Activated CD8-positive, alpha-beta memory T cell treated with anti-CD3 and anti-CD28 coated beads, Interleukin-2, amount 10 ng/mL, durations not matched to agents 7 days and 5 days (primary cell): ENCODE data around the gene CPEB4. TPM values are rescaled to one million over a fixed set of nuclear protein-coding genes. Genes with fewer than 3 reads are reported as not detected.

Experiments used
- ATAC-seq: fragments of 150-1000 bp; cut with Tn5 transposase; one replicate; pipeline ENCODE4 v1.10.0; 2021; ENCODE audit warnings: moderate library complexity
- CTCF ChIA-PET: fragments of 350-600 bp; sonication (Branson Sonifier 250); formaldehyde crosslinking; loops from one replicate; lab custom pipeline; 2021; ENCODE audit warnings: antibody characterized with exemption; lab: Charles Lee
- DNase-seq: peaks from one replicate; pipeline ENCODE4 v3.0.0-alpha.2; 2020
- H3K27ac Mint-ChIP-seq: one replicate; pipeline ENCODE4 v1.8.0; 2021; ENCODE audit warnings: mild to moderate bottlenecking, mixed read lengths
- H3K27me3 Mint-ChIP-seq: one replicate; pipeline ENCODE4 v1.8.0; 2021; ENCODE audit warnings: mixed read lengths
- H3K36me3 Mint-ChIP-seq: one replicate; pipeline ENCODE4 v1.8.0; 2021; ENCODE audit warnings: mild to moderate bottlenecking, mixed read lengths
- H3K4me1 Mint-ChIP-seq: one replicate; pipeline ENCODE4 v1.8.0; 2021; ENCODE audit warnings: mixed read lengths
- H3K4me3 Mint-ChIP-seq: one replicate; pipeline ENCODE4 v1.8.0; 2021; ENCODE audit warnings: mild to moderate bottlenecking, moderate library complexity, mixed read lengths
- H3K9me3 Mint-ChIP-seq: one replicate; pipeline ENCODE4 v1.8.0; 2022; ENCODE audit warnings: low read depth, mixed read lengths
- total RNA-seq, 2 experiments: library from RNA; stranded (reverse); gene quantifications; one replicate each; pipeline ENCODE4 v1.2.3, GENCODE V29; 2021

CPEB4 gene
- total RNA-seq, 2 experiments from 2014 or later: 12.5 to 15.8 TPM

DNA sequence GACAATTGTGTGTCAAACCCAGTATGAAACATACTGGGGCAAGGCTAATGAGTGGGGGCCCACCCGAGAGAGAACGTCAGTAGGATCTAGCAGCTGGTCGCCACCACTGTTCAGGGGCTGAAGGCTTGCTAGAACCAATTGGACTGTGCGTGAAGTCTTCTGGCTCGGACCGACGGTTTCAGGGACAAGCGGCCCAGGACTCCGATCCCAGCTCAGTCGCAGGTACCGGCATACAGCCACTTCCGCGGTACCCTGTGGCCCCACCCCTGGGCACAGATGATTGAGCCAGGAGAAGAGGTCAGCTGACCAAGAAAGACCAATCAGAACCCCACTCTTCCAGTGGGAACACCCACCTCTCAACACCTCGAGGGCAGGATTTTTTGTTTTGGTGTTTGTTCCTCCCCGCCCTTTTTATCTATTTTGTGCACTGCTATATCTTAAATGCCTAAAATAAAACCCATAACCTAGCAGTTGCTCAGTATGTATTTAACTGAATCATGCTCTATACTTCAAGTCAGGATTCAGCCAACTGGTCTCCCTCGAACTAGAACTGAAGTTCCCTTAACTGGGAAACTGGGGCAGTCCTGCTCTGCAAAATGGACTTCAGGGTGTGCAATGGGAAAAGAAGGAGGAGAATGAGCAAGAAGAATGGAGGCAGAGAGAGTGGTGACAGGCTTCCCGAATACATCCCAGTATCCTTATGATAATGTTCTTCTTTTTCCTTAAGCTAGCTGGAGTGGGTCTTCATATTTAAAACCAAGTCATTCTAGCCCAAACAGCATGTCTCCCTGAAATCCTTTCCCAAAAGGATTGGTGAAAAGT, 21.1 kb upstream of the CPEB4 start:
- Mint-ChIP-seq H3K4me1 (no peaks in the 10 kb centered on the region), H3K36me3 (no peaks in the 10 kb centered on the region), H3K27me3 (no peaks in the 10 kb centered on the region), H3K27ac (no peak overlapping the region), H3K9me3 (no peaks in the 10 kb centered on the region), H3K4me3 (no peak overlapping the region)
- no peak for ATAC-seq
- CTCF ChIA-PET: interaction anchor here (0.6 kb wide), 1 partner anchor 1820 kb away, joined by 3 read pairs; no protein-coding TSS in a partner anchor
- no peak for DNase-seq

DNA sequence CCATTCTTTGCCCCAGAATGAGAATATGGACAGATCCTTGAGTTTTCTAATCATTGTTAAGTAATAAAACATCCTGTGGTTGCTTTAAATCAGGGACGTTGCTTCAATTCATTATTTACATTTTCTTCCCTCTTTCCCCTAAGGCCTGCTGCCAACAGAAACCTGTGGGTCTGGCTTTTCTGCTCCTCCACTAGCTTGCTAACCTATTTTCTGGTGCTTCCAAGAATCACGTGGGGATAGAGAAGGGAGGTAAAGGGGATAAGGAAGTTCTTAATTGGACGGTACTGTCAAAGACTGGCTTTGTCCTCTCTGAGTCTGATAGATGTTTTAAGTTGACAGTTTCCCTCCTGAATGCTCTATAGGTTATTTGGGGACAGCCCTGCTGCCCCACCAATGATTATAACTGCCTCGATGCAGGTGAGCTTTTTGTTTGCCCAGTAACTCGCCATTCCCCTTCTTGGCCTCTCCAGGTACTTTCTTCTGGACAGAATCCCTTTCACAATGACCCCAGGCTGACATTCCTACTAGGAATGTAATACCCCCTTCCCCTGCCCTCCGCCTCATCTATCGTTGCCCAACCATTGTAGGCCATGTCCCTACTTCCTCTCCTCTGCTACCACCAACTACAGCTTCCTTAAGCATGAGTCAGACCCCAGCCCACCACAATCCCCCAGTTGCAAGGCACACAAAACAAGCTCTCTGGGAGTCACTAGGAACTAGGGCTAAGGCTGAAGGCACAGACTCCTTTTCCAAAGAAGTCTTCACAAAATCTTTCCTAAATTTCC, 19.9 kb upstream of the CPEB4 start:
- Mint-ChIP-seq H3K4me1 (no peaks in the 10 kb centered on the region), H3K4me3 (no peak overlapping the region), H3K36me3 (no peaks in the 10 kb centered on the region), H3K27me3 (no peaks in the 10 kb centered on the region), H3K27ac (no peak overlapping the region), H3K9me3 (no peaks in the 10 kb centered on the region)
- DNase-seq (no peak), ATAC-seq (no peak)
- CTCF ChIA-PET: no interaction called here

DNA sequence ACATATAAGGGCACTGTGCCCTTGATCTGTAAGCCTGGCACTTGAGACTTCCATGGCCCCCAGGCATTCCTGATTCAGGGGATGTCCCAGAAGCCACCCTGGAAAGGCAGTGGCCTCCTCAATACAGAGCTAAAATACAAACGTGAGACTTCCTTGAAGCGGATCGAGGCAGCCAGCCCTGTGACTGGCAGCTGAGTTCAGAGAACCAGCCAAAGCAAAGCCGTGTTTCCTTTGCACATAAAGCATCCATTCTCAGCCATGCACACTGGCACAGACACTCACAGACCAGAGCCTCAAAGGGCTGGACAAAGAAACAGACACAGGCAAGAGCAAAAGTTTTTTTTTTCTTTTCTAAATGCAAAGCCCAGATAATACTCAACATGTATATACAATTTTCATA, 18.8 kb upstream of the CPEB4 start:
- ATAC-seq: no peak
- Mint-ChIP-seq H3K4me1 (no peaks in the 10 kb centered on the region), H3K27ac (no peak overlapping the region), H3K9me3 (no peaks in the 10 kb centered on the region), H3K27me3 (no peaks in the 10 kb centered on the region), H3K4me3 (no peak overlapping the region), H3K36me3 (no peaks in the 10 kb centered on the region)
- CTCF ChIA-PET: no interaction called here
- no peak for DNase-seq

DNA sequence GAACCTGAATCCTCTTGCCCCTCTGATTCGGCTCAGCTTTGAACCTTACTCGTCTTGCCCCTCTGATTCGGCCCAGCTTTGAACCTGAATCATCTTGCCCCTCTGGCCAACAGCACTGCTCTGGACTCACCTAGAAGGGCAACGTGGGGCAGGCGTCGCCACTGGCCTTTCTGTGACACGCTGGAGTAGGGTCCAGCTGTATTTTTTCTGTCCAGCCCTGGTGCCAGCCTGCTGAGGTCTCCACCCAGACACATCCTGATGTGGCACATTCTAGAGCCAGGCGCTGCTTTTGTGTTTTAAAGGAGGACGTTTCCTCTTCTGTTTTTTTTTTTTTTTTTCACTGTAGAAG, 15.2 kb upstream of the CPEB4 start:
- no peaks in the 10 kb centered on the region for H3K36me3 Mint-ChIP-seq
- no peaks in the 10 kb centered on the region for H3K9me3 Mint-ChIP-seq
- H3K27ac Mint-ChIP-seq: no peak overlapping the region
- ATAC-seq (no peak), DNase-seq (peak; percentile 16)
- H3K4me1 Mint-ChIP-seq: no peaks in the 10 kb centered on the region
- no peak overlapping the region for H3K4me3 Mint-ChIP-seq
- CTCF ChIA-PET: no interaction called here
- no peaks in the 10 kb centered on the region for H3K27me3 Mint-ChIP-seq

DNA sequence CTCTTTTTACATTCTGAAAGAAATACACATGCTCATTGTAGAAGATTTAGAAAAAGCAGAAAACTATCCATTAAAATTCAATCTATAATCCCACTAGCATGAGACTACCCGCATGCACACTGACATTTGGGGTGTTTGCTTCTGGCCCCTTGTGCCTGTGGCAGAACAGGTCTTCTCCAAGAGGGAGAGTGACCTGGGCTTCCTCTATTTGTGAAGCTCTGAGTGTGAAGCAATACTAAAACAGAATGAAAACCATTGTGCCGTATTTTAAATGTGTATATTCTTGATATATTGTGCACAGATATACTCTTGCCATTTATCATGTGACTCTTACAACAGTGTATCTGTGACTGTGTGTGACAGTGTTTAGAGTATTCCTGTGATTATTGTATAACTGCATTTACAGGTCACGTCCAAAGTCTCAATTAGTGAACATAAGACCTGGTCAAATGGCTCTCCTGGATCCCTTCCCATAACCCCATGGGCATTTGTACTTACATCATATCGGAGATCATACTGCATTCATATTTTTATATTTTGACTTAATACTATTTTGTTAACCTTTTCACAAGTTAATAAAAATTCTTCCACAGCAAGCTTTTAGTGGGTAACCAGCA, 14.7 kb upstream of the CPEB4 start:
- CTCF ChIA-PET: no interaction called here
- Mint-ChIP-seq H3K27ac (no peak overlapping the region), H3K9me3 (no peaks in the 10 kb centered on the region), H3K36me3 (no peaks in the 10 kb centered on the region), H3K4me3 (no peak overlapping the region), H3K27me3 (no peaks in the 10 kb centered on the region), H3K4me1 (no peaks in the 10 kb centered on the region)
- ATAC-seq: no peak
- DNase-seq: peak; percentile 5

DNA sequence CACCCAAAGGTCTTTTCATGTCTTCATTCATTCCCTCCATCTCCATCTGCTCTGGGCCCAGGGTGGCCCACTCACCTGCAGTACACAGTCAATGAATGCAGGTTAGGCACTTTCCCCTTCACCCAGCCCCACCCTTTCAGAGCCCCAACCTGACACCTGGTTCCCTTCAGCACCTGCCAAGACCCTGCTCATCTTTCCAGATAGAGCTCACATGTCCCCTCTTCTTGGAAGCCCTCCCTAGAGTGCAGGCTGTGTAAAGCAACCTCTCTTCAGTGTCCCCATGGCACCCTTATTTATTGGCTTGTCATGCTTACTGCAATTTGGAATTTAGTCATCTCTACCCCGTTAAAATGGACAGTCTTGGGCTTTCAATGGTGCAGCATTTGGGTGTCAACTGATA, 13.0 kb upstream of the CPEB4 start:
- H3K4me3 Mint-ChIP-seq: no peak overlapping the region
- no peak overlapping the region for H3K27ac Mint-ChIP-seq
- H3K4me1 Mint-ChIP-seq: no peaks in the 10 kb centered on the region
- no peaks in the 10 kb centered on the region for H3K9me3 Mint-ChIP-seq
- ATAC-seq (no peak), DNase-seq (peak; percentile 21)
- no peaks in the 10 kb centered on the region for H3K27me3 Mint-ChIP-seq
- no peaks in the 10 kb centered on the region for H3K36me3 Mint-ChIP-seq
- CTCF ChIA-PET: no interaction called here

DNA sequence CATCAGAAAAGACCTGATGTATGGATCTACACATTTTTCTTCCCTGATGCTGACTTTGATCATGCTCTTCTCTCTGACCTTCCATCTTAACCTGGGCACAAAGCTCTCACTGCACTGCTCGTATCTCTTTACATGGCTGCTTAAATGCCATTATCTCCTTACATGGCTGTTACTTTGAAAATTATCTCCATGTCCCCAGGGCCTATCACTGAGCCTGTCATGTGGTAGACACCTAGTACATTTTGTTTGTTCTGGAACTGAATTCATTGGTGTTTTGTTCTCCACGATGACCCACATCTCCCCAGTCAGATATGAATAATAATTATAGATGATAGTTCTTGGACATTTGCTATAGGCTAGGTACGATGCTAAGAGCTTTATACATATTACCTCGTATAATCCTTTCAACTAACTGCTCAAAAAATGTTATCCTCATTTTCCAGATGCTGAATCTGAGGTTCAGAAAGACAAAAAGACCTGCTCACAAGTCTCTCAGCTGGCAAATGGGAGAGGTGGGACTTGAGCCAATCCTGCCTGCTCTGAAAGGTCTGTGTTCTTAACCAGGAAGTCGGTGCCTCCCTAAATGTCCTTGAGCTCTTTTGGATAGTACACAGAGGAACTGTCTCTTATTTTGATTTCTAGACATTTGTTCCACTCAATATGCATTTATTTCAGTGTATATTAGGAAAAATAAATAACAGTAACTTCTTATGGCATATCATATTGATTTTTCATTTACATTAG, 9.8 kb upstream of the CPEB4 start:
- ATAC-seq (no peak), DNase-seq (no peak)
- H3K27me3 Mint-ChIP-seq: no peaks in the 10 kb centered on the region
- H3K27ac Mint-ChIP-seq: no peak overlapping the region
- no peak overlapping the region for H3K4me3 Mint-ChIP-seq
- peaks cover 10% of the 10 kb centered on the region for H3K4me1 Mint-ChIP-seq
- peaks cover 5% of the 10 kb centered on the region for H3K9me3 Mint-ChIP-seq
- CTCF ChIA-PET: interaction anchor here (1.3 kb wide), 1 partner anchor 10 kb away, joined by 3 read pairs; the partner anchor contains the start of gene CPEB4
- H3K36me3 Mint-ChIP-seq: peaks cover 9% of the 10 kb centered on the region

DNA sequence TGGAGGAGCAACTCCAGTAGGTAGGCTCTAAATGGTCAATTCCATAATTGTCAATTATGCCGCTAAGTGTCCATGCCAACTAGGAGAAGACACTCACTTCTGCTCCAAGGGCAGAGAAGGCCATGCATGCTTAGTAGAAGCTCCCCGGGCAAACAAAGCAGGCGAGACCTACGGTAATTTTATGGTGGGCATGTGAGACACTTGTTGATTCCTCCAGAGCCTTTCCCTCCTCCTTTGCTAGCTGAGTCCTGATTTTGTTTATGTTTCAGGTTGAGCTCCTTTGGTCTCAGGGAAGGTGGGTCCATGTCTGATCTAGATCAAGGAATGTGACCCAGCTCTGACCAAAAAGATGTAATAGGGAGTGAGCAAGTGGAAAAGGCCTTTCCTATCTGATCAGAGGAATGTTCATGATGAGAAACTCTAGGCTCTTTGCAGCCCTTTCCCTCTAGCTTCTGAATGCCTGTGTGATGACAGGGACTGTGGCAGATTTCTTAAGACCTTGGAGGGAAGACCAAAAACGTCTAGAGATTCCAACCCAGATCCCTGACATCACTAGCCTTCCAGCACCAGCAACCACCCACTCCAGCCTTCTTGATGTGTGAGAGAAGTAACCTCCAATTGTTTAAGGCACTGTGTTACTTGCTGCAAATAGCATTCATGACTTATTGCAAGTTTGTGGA, 7.7 kb upstream of the CPEB4 start:
- Mint-ChIP-seq H3K27me3 (no peaks in the 10 kb centered on the region), H3K36me3 (peaks cover 18% of the 10 kb centered on the region), H3K27ac (no peak overlapping the region), H3K9me3 (peaks cover 12% of the 10 kb centered on the region), H3K4me1 (peaks cover 29% of the 10 kb centered on the region), H3K4me3 (no peak overlapping the region)
- CTCF ChIA-PET: no interaction called here
- ATAC-seq: no peak
- no peak for DNase-seq

DNA sequence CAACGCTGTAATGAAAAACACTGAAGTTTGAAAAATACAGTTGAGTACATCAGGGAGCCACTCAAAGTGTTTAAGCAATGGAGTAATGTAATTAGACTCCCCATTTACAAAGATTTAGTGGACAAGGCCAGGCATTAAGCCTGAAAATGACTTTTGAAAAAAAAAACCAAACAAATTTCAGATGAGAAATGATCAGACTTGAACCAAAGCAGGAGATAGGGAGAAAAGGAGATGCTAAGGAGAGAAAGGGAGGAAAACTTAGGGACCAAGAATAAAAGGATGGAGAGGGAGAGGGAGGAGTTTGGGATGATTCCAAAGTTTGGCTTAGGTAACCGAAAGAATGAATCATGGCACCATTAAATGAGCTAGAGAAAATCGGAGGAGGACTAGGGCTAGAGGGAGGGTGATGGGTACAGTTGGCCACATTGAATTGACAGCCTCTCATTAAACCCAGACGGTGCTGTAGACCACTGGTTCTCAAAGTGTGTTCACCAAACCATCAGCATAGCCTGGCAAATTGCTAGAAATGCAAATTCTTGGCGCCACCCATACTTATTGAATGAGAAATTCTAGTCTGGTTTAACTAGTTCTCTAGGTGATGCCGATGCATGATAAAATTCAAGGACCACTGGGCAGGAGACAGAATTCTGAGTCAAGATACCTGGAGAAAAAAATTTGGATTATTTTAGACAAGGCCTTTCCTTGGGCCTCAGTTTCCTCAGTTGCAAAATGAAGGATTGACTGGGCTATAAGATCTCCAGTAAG, 6.2 kb upstream of the CPEB4 start:
- Mint-ChIP-seq H3K4me3 (no peak overlapping the region), H3K4me1 (peaks cover 45% of the 10 kb centered on the region), H3K36me3 (peaks cover 18% of the 10 kb centered on the region), H3K9me3 (peaks cover 12% of the 10 kb centered on the region), H3K27me3 (no peaks in the 10 kb centered on the region), H3K27ac (no peak overlapping the region)
- DNase-seq: no peak
- CTCF ChIA-PET: interaction anchor here (1.1 kb wide), 1 partner anchor 43 kb away, joined by 3 read pairs; no protein-coding TSS in a partner anchor
- ATAC-seq: no peak

DNA sequence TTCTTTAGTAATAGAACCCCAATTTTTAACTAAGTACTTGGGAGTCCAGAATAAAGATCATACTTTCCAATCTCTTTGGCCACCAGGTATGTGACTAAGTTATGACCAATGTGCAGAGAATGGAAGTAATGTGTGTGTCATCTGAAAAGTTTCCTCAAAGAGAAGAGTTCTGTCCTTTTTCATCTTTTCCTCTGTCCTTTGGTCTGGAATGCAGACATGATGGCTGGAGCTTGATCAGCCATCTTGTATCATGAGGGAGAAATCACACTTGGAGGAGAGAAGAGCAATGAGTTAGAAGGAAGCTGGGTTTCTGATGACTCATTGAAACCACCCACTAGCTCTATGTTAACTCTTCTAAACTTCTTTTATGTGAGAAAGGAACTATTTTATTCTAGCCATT, 5.5 kb upstream of the CPEB4 start:
- ATAC-seq (no peak), DNase-seq (no peak)
- CTCF ChIA-PET: interaction anchor here (1.1 kb wide), 1 partner anchor 43 kb away, joined by 3 read pairs; no protein-coding TSS in a partner anchor
- Mint-ChIP-seq H3K27me3 (no peaks in the 10 kb centered on the region), H3K36me3 (peaks cover 18% of the 10 kb centered on the region), H3K4me1 (peaks cover 51% of the 10 kb centered on the region), H3K4me3 (no peak overlapping the region), H3K27ac (no peak overlapping the region), H3K9me3 (peaks cover 12% of the 10 kb centered on the region)

DNA sequence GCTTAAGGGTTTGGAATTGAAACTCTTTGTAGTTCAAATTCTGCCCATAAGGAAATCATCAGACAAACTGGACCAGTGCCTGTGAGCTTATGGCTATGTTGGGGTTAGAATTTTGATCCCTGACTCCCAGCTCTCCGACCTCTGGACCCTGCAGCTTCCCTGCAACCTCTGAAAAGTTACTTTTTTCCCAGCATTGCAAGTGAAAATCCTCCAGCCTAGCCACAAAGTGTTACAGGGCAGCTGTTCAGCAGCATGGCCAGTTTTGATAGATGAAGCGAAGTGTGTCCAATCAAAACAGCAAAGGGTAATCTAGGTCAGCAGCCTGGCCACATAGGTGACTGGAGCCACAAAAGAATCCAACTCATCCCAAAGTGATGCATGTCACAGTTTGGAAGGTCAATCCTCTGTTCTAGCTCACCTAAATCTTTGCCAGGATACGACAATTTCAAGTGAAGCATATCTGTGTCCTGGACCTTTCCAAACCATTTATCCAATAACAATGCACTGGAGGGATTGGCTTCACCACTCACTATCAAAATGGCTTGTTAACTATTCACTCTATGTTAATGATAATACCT, 4.7 kb upstream of the CPEB4 start:
- H3K4me1 Mint-ChIP-seq: peaks cover 55% of the 10 kb centered on the region
- no peak for DNase-seq
- H3K27ac Mint-ChIP-seq: no peak overlapping the region
- no peaks in the 10 kb centered on the region for H3K27me3 Mint-ChIP-seq
- CTCF ChIA-PET: interaction anchor here (0.7 to 1.1 kb wide), 2 partner anchors 29 to 42 kb away, joined by 3 read pairs; no protein-coding TSS in a partner anchor
- H3K4me3 Mint-ChIP-seq: no peak overlapping the region
- ATAC-seq: no peak
- H3K9me3 Mint-ChIP-seq: peaks cover 12% of the 10 kb centered on the region
- peaks cover 20% of the 10 kb centered on the region for H3K36me3 Mint-ChIP-seq
